PC-9 (cell line): ENCODE data around the gene WAS.

Experiments used
- CTCF ChIP-seq: fragments of 200-600 bp; sonication (generic); conservative IDR thresholded peaks from 2 replicates; pipeline ENCODE4 v1.6.1; 2017; ENCODE audit warnings: mixed run types, antibody characterized with exemption, mild to moderate bottlenecking, moderate library complexity
- EZH2 ChIP-seq: fragments of 200-600 bp; sonication (generic); IDR thresholded peaks from 2 replicates; pipeline ENCODE4 v1.8.0; 2017; ENCODE audit warnings: antibody characterized with exemption, low read depth

GRCh38 chrX:48683411-48683982 is at the start of gene WAS:
- TF ChIP-seq EZH2 (no peak), CTCF (no peak)
